GM19467 (cell line): ENCODE measurements around the gene CLPTM1L.
"Not testable (repeated sequence)": the region's sequence is repeated elsewhere in the genome, so short reads cannot be mapped to it uniquely, and the experiment has no call there.

Experiments used
- ATAC-seq: cut with Tn5 transposase; IDR thresholded peaks from one replicate; pipeline ENCODE4 v1.9.1; 2021; ENCODE audit warnings: mild to moderate bottlenecking, moderate library complexity; ENCODE audit not compliant: unreplicated experiment

CLPTM1L gene

GRCh38 chr5:1293416-1294205, 51.3 kb downstream of the CLPTM1L start:
- no peak for ATAC-seq

GRCh38 chr5:1292846-1293415, 52.0 kb downstream of the CLPTM1L start:
- no peak for ATAC-seq

GRCh38 chr5:1292139-1292538, 52.8 kb downstream of the CLPTM1L start:
- ATAC-seq = no peak

- no peak for ATAC-seq
Observed at GRCh38 chr5:1291611-1292080, 53.3 kb downstream of the CLPTM1L start.

- ATAC-seq = not testable (repeated sequence)
Observed at GRCh38 chr5:1290956-1291355, 53.9 kb downstream of the CLPTM1L start.

- not testable (repeated sequence) for ATAC-seq
Observed at GRCh38 chr5:1289559-1289958, 55.3 kb downstream of the CLPTM1L start.

GRCh38 chr5:1288439-1289335, 56.2 kb downstream of the CLPTM1L start:
- ATAC-seq = no peak

- ATAC-seq = no peak
Observed at GRCh38 chr5:1285883-1286291, 59.0 kb downstream of the CLPTM1L start.

- no peak for ATAC-seq
Observed at GRCh38 chr5:1285141-1285540, 59.8 kb downstream of the CLPTM1L start.

GRCh38 chr5:1284336-1284970, 60.4 kb downstream of the CLPTM1L start:
- not testable (repeated sequence) for ATAC-seq

GRCh38 chr5:1283729-1284041, 61.2 kb downstream of the CLPTM1L start:
- not testable (repeated sequence) for ATAC-seq

- ATAC-seq = not testable (repeated sequence)
Observed at GRCh38 chr5:1282993-1283728, 61.7 kb downstream of the CLPTM1L start.

- no peak for ATAC-seq
Observed at GRCh38 chr5:1282131-1282992, 62.5 kb downstream of the CLPTM1L start.

- no peak for ATAC-seq
Observed at GRCh38 chr5:1281038-1281882, 63.6 kb downstream of the CLPTM1L start.

GRCh38 chr5:1280177-1281037, 64.5 kb downstream of the CLPTM1L start:
- ATAC-seq = no peak

- no peak for ATAC-seq
Observed at GRCh38 chr5:1279443-1280151, 65.3 kb downstream of the CLPTM1L start.
